OCI-LY3 (cell line): ENCODE results near the gene FOSL2.

Source experiments
- H2AFZ ChIP-seq: fragments of 200-600, 300-600 bp; shearing (Covaris generic); 2 replicates; pipeline ENCODE4 v1.6.0; 2014; ENCODE audit warnings: antibody characterized with exemption, low read depth, low read length
- H3K27ac ChIP-seq: fragments of 200-600, 300-600 bp; sonication (generic); 2 replicates; pipeline ENCODE4 v1.5.1; 2014; ENCODE audit warnings: mild to moderate bottlenecking, low read length, moderate library complexity, mixed read lengths
- H3K27me3 ChIP-seq: fragments of 200-600, 300-600 bp; sonication (generic); 2 replicates; pipeline ENCODE4 v1.6.1; 2014; ENCODE audit warnings: low read depth, low read length, mixed read lengths
- H3K36me3 ChIP-seq: fragments of 200-600, 300-600 bp; sonication (generic); replicated peaks from 2 replicates; pipeline ENCODE3; 2014; ENCODE audit warnings: low read depth, low read length, mixed read lengths
- H3K4me1 ChIP-seq: fragments of 300-600, 200-600 bp; sonication (generic); 2 replicates; pipeline ENCODE4 v1.6.1; 2014; ENCODE audit warnings: low read length, mixed read lengths
- H3K4me2 ChIP-seq: fragments of 200-600, 300-600 bp; sonication (generic); 2 replicates; pipeline ENCODE4 v1.6.1; 2014; ENCODE audit warnings: low read length, mixed read lengths
- H3K4me3 ChIP-seq: fragments of 300-600, 200-600 bp; sonication (generic); 2 replicates; pipeline ENCODE4 v1.5.1; 2014; ENCODE audit warnings: antibody characterized with exemption, mild to moderate bottlenecking, low read length, moderate library complexity
- H3K79me2 ChIP-seq: fragments of 300-600, 200-600 bp; shearing (Covaris generic); 2 replicates; pipeline ENCODE4 v1.6.1; 2014; ENCODE audit warnings: mild to moderate bottlenecking, low read length, mixed read lengths
- H3K9ac ChIP-seq: fragments of 300-600, 200-600 bp; shearing (Covaris generic); 2 replicates; pipeline ENCODE4 v1.6.0; 2014; ENCODE audit warnings: mild to moderate bottlenecking, low read length, moderate library complexity
- H3K9me3 ChIP-seq: fragments of 200-600, 300-600 bp; shearing (Covaris generic); 2 replicates; pipeline ENCODE4 v1.6.1; 2014; ENCODE audit warnings: low read length, mixed read lengths; ENCODE audit not compliant: insufficient read depth
- H4K20me1 ChIP-seq: fragments of 200-600, 300-600 bp; sonication (generic); 2 replicates; pipeline ENCODE4 v1.6.1; 2016; ENCODE audit warnings: low read length, mixed read lengths; ENCODE audit not compliant: insufficient read depth
- CTCF ChIP-seq: fragments of 200-600, 300-600 bp; sonication (generic); IDR thresholded peaks from 2 replicates; pipeline ENCODE4 v1.5.1; 2014; ENCODE audit warnings: antibody characterized with exemption, low read length, low read depth
- EZH2phosphoT487 ChIP-seq: fragments of 200-600 bp; shearing (Covaris generic); IDR thresholded peaks from 2 replicates; pipeline ENCODE4 v1.6.1; 2018; ENCODE audit warnings: antibody characterized with exemption, mixed run types, low read depth

Gene FOSL2

DNA sequence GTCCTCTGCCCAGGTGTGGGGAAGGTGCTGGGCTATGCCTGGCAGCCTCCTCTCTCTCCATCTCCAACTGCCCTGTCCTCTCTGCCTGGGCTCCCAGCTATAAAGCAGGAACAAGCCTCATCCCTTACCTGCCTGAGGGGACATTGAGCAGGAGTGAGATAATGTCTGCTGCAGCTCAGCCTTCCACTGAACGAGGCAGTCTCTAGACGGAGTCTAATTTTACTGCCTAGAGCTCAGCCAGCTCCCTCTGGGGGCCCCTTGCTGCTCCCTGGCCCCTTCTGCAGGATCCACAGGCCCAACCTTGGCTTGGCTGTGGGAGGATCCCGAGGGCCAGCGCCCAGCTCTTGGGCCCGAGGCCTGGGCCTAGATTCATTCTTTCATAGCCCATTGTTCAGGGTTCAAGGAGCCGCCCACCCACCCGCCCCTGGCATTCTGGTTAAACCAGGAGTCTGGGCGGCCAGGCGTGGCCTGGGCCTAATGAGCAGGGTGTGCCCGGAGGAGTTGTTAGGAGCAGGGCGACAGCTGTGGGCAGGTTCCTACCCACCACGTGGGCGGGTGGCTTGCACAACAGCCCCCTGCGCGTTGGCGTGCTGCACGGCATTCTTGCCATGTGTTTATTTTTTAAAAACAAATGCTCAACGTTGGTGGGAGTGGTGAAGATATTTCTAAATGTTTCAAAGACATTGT, 44.6 kb downstream of the FOSL2 start:
- no peak overlapping the region for H3K27ac ChIP-seq
- no peak overlapping the region for H3K9ac ChIP-seq
- H2AFZ ChIP-seq, result no peak overlapping the region

DNA sequence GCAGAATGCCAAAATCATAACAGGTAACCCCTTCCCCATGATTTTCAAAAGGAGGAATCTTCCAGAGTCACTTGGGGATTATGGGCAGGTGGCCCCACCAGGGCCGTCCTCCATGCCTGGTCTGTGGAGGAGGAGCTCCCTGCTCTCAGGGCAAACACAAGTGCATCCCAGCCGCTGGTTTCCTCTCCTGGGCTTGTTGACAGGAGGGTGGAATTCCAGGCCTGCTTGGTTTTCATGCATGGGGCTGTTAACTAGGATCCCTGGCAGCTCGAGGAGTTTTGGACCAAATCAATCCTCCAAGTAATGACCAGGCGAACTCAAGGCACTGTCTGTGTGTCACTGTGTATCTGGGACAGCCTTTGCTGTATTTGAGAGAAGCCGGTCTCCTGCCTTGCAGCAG, 45.3 kb downstream of the FOSL2 start:
- peaks cover 3% of the 10 kb centered on the region; the same call in 1 of the 2 replicates for H3K4me1 ChIP-seq
- no peaks in the 10 kb centered on the region for H3K9me3 ChIP-seq
- no peak overlapping the region for H3K4me3 ChIP-seq
- no peak overlapping the region for H2AFZ ChIP-seq
- no peaks in the 10 kb centered on the region for H3K36me3 ChIP-seq
- H3K27me3 ChIP-seq, result peaks cover 7% of the 10 kb centered on the region; the same call in 1 of the 2 replicates
- no peak overlapping the region for H3K9ac ChIP-seq
- H3K27ac ChIP-seq, result no peak overlapping the region
- H4K20me1 ChIP-seq, result no peaks in the 10 kb centered on the region
- H3K79me2 ChIP-seq, result no peaks in the 10 kb centered on the region
- TF ChIP-seq CTCF (no peak), EZH2phosphoT487 (no peak)
- no peak overlapping the region for H3K4me2 ChIP-seq

More for the DNA sequence above, 44.6 kb downstream of the FOSL2 start:
- TF ChIP-seq CTCF (no peak), EZH2phosphoT487 (no peak)
- Histone ChIP-seq H3K4me3 (no peak overlapping the region), H3K4me1 (peaks cover 3% of the 10 kb centered on the region; the same call in 1 of the 2 replicates), H4K20me1 (no peaks in the 10 kb centered on the region), H3K36me3 (no peaks in the 10 kb centered on the region), H3K9me3 (no peaks in the 10 kb centered on the region), H3K27me3 (peaks cover 4% of the 10 kb centered on the region; the same call in 1 of the 2 replicates), H3K79me2 (no peaks in the 10 kb centered on the region), H3K4me2 (no peak overlapping the region)

GRCh38 chr2:28438532-28439063, 45.9 kb downstream of the FOSL2 start:
- no peak overlapping the region for H3K4me3 ChIP-seq
- H3K9ac ChIP-seq, result no peak overlapping the region
- peaks cover 3% of the 10 kb centered on the region; the same call in 1 of the 2 replicates for H3K4me1 ChIP-seq
- H3K79me2 ChIP-seq, result no peaks in the 10 kb centered on the region
- no peak overlapping the region for H2AFZ ChIP-seq
- no peaks in the 10 kb centered on the region for H3K9me3 ChIP-seq
- no peaks in the 10 kb centered on the region for H3K36me3 ChIP-seq
- no peak overlapping the region for H3K27ac ChIP-seq
- peaks cover 7% of the 10 kb centered on the region for H3K27me3 ChIP-seq
- H3K4me2 ChIP-seq, result no peak overlapping the region
- no peaks in the 10 kb centered on the region for H4K20me1 ChIP-seq
- TF ChIP-seq CTCF (no peak), EZH2phosphoT487 (no peak)

GRCh38 chr2:28439127-28439526, 46.5 kb downstream of the FOSL2 start:
- Histone ChIP-seq H3K4me2 (no peak overlapping the region), H2AFZ (no peak overlapping the region), H3K36me3 (no peaks in the 10 kb centered on the region), H3K9me3 (no peaks in the 10 kb centered on the region), H3K79me2 (no peaks in the 10 kb centered on the region), H3K27me3 (peaks cover 7% of the 10 kb centered on the region), H3K9ac (no peak overlapping the region), H3K4me3 (no peak overlapping the region), H4K20me1 (no peaks in the 10 kb centered on the region), H3K27ac (no peak overlapping the region), H3K4me1 (peaks cover 3% of the 10 kb centered on the region; the same call in 1 of the 2 replicates)
- TF ChIP-seq EZH2phosphoT487 (no peak), CTCF (no peak)
